ENCODE results near the gene AGO3. TPM values are rescaled to one million over a fixed set of nuclear protein-coding genes. Genes with fewer than 3 reads are reported as not detected.

Gene AGO3
- total RNA-seq, 2 experiments from 2014 or later, result 22.5 to 42.0 TPM

DNA sequence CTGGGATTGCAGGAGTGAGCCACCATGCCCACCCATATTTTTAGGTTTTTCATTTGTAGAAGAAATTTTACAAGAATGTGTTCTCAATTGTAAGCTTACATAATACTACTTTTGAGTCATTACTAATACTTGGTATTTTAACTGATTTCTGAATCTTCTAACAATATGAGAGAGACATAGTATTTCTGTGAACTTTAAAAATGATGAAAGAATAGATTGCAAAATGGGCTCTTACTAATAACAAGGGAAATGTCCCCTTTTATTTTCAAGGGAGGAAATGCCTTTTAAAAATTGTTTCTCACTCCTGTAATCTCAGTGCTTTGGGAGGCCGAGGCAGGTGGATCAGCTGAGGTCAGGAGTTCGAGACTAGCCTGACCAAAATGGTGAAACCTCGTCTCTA, 5.9 kb downstream of the AGO3 start:
- Histone ChIP-seq H3K4me1 (ENCODE audit: insufficient read depth, low read length, poor library complexity, severe bottlenecking) (peaks cover 36% of the 10 kb centered on the region), H3K36me3 (ENCODE audit: insufficient read depth, low read length) (0 out of 2 replicates have a peak, but pooled peaks cover 6% of the 10 kb centered on the region), H4K20me1 (ENCODE audit: insufficient read depth, low read length) (peaks cover 4% of the 10 kb centered on the region; the same call in 1 of the 2 replicates), H3K79me2 (ENCODE audit: insufficient read depth, low read depth, low read length) (peaks cover 93% of the 10 kb centered on the region), H3K9me3 (ENCODE audit: low read length) (no peaks in the 10 kb centered on the region), H3K9me2 (ENCODE audit: insufficient read depth, low read length) (no peaks in the 10 kb centered on the region), H2AFZ (ENCODE audit: low read length) (no peak overlapping the region), H3K4me2 (ENCODE audit: low read length) (no peak overlapping the region), H3K27ac (ENCODE audit: low read depth, low read length, poor library complexity, severe bottlenecking) (no peak overlapping the region), H3K4me3 (ENCODE audit: low read depth, low read length, poor library complexity, severe bottlenecking) (no peak overlapping the region)
- no peak for TF ChIP-seq EZH2phosphoT487 (IDR thresholded peaks at IDR 0.05; ENCODE audit: borderline replicate concordance, low read depth, low read length)
- TF ChIP-seq, protein P1, sequence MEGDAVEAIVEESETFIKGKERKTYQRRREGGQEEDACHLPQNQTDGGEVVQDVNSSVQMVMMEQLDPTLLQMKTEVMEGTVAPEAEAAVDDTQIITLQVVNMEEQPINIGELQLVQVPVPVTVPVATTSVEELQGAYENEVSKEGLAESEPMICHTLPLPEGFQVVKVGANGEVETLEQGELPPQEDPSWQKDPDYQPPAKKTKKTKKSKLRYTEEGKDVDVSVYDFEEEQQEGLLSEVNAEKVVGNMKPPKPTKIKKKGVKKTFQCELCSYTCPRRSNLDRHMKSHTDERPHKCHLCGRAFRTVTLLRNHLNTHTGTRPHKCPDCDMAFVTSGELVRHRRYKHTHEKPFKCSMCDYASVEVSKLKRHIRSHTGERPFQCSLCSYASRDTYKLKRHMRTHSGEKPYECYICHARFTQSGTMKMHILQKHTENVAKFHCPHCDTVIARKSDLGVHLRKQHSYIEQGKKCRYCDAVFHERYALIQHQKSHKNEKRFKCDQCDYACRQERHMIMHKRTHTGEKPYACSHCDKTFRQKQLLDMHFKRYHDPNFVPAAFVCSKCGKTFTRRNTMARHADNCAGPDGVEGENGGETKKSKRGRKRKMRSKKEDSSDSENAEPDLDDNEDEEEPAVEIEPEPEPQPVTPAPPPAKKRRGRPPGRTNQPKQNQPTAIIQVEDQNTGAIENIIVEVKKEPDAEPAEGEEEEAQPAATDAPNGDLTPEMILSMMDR (conservative IDR thresholded peaks at IDR 0.05; ENCODE audit: low read length), result no peak
- intact Hi-C loops (cut with micrococcal nuclease; ENCODE audit: unreplicated experiment), result loop anchor here (10.0 kb wide), 1 partner anchor 448 kb away; the partner anchor contains the start of gene STK40
- no TSS peak for BruUV-seq (replicated peaks)
- ChIA-PET CTCF (ENCODE audit: unreplicated experiment) (no interaction called here), POLR2A (no interaction called here)
- DNase-seq (ENCODE audit: low spot score), result no peak

DNA sequence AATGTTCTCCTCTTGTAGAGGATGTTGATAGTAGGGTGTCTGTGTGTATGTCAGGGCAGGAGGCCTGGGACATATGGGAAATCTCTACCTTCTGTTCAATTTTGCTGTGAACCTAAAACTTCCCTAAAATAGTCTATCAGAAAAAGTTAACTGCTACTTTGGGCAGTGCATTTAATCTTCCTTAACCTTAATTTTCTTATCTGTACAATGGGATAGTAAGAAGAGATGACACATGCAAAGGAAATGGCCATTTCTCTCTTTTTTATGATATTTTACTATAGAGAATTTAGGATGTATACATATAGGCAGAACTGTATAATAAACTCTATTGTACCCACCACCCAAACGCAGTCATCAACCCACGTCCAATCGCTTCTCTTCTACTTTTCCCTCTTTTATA, 8.6 kb downstream of the AGO3 start:
- TF ChIP-seq EZH2phosphoT487 (IDR thresholded peaks at IDR 0.05; ENCODE audit: borderline replicate concordance, low read depth, low read length), result no peak
- TF ChIP-seq, protein P1 (conservative IDR thresholded peaks at IDR 0.05; ENCODE audit: low read length), result no peak
- no peak overlapping the region for H3K4me2 ChIP-seq (ENCODE audit: low read length)
- CTCF ChIA-PET (ENCODE audit: unreplicated experiment), result no interaction called here
- H3K9me3 ChIP-seq (ENCODE audit: low read length), result no peaks in the 10 kb centered on the region; the same call in 1 of the 2 replicates
- H3K36me3 ChIP-seq (ENCODE audit: insufficient read depth, low read length), result peaks cover 13% of the 10 kb centered on the region
- no peak overlapping the region for H2AFZ ChIP-seq (ENCODE audit: low read length)
- H3K9me2 ChIP-seq (ENCODE audit: insufficient read depth, low read length), result no peaks in the 10 kb centered on the region
- H3K4me3 ChIP-seq (ENCODE audit: low read depth, low read length, poor library complexity, severe bottlenecking), result no peak overlapping the region
- H3K27ac ChIP-seq (ENCODE audit: low read depth, low read length, poor library complexity, severe bottlenecking), result no peak overlapping the region
- no peaks in the 10 kb centered on the region for H4K20me1 ChIP-seq (ENCODE audit: insufficient read depth, low read length)
- peaks cover 20% of the 10 kb centered on the region for H3K4me1 ChIP-seq (ENCODE audit: insufficient read depth, low read length, poor library complexity, severe bottlenecking)
- no TSS peak for BruUV-seq (replicated peaks)
- H3K79me2 ChIP-seq (ENCODE audit: insufficient read depth, low read depth, low read length), result peaks cover 92% of the 10 kb centered on the region
- POLR2A ChIA-PET, result no interaction called here
- intact Hi-C loops (cut with micrococcal nuclease; ENCODE audit: unreplicated experiment), result loop anchor here (10.0 kb wide), 1 partner anchor 445 kb away; the partner anchor contains the start of gene STK40
- DNase-seq (ENCODE audit: low spot score), result no peak

DNA sequence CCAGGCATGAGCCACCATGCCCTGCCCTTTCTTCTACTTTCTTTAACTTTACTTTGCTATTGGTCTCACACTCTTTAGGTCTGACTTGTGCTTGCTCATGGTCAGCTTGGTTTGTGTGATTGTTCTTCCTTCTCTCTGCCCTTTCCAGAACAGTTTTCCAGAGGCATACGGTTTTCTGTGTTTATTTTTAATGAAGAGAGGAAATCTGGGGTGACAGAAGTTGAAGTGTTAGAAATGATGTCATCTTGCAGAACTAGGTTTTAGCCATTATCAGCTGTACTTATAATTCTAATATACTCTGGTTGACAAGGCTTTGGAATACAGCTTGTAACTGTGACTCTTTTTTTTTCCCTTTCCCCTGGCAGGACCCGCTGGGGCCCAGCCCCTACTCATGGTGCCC, 14.4 kb downstream of the AGO3 start:
- intact Hi-C loops (cut with micrococcal nuclease; ENCODE audit: unreplicated experiment), result no loop called here

More for the DNA sequence above, 14.4 kb downstream of the AGO3 start:
- Histone ChIP-seq H3K9me3 (ENCODE audit: low read length) (no peaks in the 10 kb centered on the region; the same call in 1 of the 2 replicates), H3K4me1 (ENCODE audit: insufficient read depth, low read length, poor library complexity, severe bottlenecking) (peaks cover 5% of the 10 kb centered on the region), H3K79me2 (ENCODE audit: insufficient read depth, low read depth, low read length) (peaks cover 52% of the 10 kb centered on the region), H3K36me3 (ENCODE audit: insufficient read depth, low read length) (peaks cover 38% of the 10 kb centered on the region), H3K9me2 (ENCODE audit: insufficient read depth, low read length) (no peaks in the 10 kb centered on the region), H3K4me3 (ENCODE audit: low read depth, low read length, poor library complexity, severe bottlenecking) (no peak overlapping the region), H2AFZ (ENCODE audit: low read length) (no peak overlapping the region), H3K27ac (ENCODE audit: low read depth, low read length, poor library complexity, severe bottlenecking) (no peak overlapping the region), H4K20me1 (ENCODE audit: insufficient read depth, low read length) (no peaks in the 10 kb centered on the region), H3K4me2 (ENCODE audit: low read length) (no peak overlapping the region)
- ChIA-PET POLR2A (no interaction called here), CTCF (ENCODE audit: unreplicated experiment) (no interaction called here)
- BruUV-seq (replicated peaks), result no TSS peak
- TF ChIP-seq EZH2phosphoT487 (IDR thresholded peaks at IDR 0.05; ENCODE audit: borderline replicate concordance, low read depth, low read length), result no peak
- TF ChIP-seq, protein P1 (conservative IDR thresholded peaks at IDR 0.05; ENCODE audit: low read length), result no peak
- DNase-seq (ENCODE audit: low spot score), result no peak
